Keratinocyte (primary cell): Measurements from ENCODE around the gene KCNQ1OT1.

Source experiments
- EZH2 ChIP-seq: IDR thresholded peaks from one replicate; pipeline ENCODE4 v1.6.1; 2012; ENCODE audit warnings: inconsistent platforms, mild to moderate bottlenecking, low read length, moderate library complexity
- TF ChIP-seq, protein P1 (sequence below), 3 experiments: IDR thresholded peaks in 1 of 3; conservative IDR thresholded peaks in 1 of 3; optimal IDR thresholded peaks in 1 of 3; 2 replicates in 2 of 3; 3 replicates in 1 of 3; pipeline versions ENCODE3 to v1.5.1; 2011; ENCODE audit warnings: low read length in 3 of 3, mild to moderate bottlenecking in 3 of 3, moderate library complexity in 2 of 3, control low read depth in 1 of 3, inconsistent platforms in 1 of 3; ENCODE audit not compliant: insufficient read depth in 2 of 3; ENCODE audit errors: extremely low read depth in 1 of 3

DNA sequence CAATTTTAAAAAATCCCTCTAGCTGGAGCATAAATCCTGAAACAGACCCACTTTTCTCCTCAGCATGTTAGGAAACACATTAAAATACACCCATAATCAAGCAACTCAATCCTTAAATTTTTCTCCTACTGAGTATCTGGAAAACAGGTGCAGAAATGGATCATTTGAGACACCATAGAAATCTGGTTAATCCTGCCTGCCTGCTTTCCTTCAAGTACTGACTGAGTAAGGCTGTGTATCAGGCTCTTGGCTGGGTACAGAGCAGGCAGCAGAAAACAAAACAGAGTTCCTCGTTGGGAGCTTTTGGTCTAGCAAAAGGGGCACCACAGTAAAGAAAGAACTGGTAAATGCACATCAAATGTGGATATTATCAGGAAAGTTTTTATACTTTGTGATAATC, 1.9 kb downstream of the KCNQ1OT1 start:
- TF ChIP-seq, protein P1, sequence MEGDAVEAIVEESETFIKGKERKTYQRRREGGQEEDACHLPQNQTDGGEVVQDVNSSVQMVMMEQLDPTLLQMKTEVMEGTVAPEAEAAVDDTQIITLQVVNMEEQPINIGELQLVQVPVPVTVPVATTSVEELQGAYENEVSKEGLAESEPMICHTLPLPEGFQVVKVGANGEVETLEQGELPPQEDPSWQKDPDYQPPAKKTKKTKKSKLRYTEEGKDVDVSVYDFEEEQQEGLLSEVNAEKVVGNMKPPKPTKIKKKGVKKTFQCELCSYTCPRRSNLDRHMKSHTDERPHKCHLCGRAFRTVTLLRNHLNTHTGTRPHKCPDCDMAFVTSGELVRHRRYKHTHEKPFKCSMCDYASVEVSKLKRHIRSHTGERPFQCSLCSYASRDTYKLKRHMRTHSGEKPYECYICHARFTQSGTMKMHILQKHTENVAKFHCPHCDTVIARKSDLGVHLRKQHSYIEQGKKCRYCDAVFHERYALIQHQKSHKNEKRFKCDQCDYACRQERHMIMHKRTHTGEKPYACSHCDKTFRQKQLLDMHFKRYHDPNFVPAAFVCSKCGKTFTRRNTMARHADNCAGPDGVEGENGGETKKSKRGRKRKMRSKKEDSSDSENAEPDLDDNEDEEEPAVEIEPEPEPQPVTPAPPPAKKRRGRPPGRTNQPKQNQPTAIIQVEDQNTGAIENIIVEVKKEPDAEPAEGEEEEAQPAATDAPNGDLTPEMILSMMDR (optimal IDR thresholded peaks at IDR 0.05 in 1 of 3, IDR thresholded peaks at IDR 0.05 in 1 of 3, conservative IDR thresholded peaks at IDR 0.05 in 1 of 3; ENCODE audit: extremely low read depth in 1 of 3, insufficient read depth in 2 of 3, low read length in 3 of 3) = no peak
- no peak for TF ChIP-seq EZH2
